Activated T-cell treated with anti-CD3 and anti-CD28 coated beads, Interleukin-2, amount 50 U/mL, for 72 hours (primary cell): ENCODE data around the gene CD226. TPM values are rescaled to one million over a fixed set of nuclear protein-coding genes. Genes with fewer than 3 reads are reported as not detected.
"Not testable (repeated sequence)": the region's sequence is repeated elsewhere in the genome, so short reads cannot be mapped to it uniquely, and the experiment has no call there.

Experiments
- ATAC-seq, 2 donors: fragments of 150-1000 bp; cut with Tn5 transposase; replicated peaks in 1 of 2; 2 replicates each; pipeline ENCODE4 v1.10.0; 2021; ENCODE audit warnings: moderate library complexity in 2 of 2, mild to moderate bottlenecking in 1 of 2
- DNase-seq, 2 donors: peaks; one replicate each; pipeline ENCODE4 v3.0.0; 2021 to 2022; ENCODE audit warnings: mixed read lengths in 1 of 2
- H3K27ac Mint-ChIP-seq: one replicate; pipeline ENCODE4 v1.8.0; 2022; ENCODE audit warnings: mild to moderate bottlenecking, moderate library complexity, mixed read lengths
- H3K27me3 Mint-ChIP-seq: one replicate; pipeline ENCODE4 v1.8.0; 2022; ENCODE audit warnings: low read depth, mixed read lengths
- H3K36me3 Mint-ChIP-seq, 2 donors: one replicate each; pipeline ENCODE4 v1.8.0; 2022; ENCODE audit warnings: mixed read lengths in 2 of 2, mild to moderate bottlenecking in 1 of 2; ENCODE audit not compliant: insufficient read depth in 2 of 2
- H3K4me1 Mint-ChIP-seq: one replicate; pipeline ENCODE4 v1.8.0; 2022; ENCODE audit warnings: low read depth, mixed read lengths
- H3K4me3 Mint-ChIP-seq, 2 donors: one replicate each; pipeline ENCODE4 v1.8.0; 2022; ENCODE audit warnings: mild to moderate bottlenecking in 2 of 2, mixed read lengths in 2 of 2, moderate library complexity in 2 of 2
- H3K9me3 Mint-ChIP-seq, 2 donors: one replicate each; pipeline ENCODE4 v1.8.0; 2022; ENCODE audit warnings: mixed read lengths in 2 of 2
- total RNA-seq, 2 donors: library from RNA; stranded (reverse); gene quantifications; one replicate each; pipeline ENCODE4 v1.2.3, GENCODE V29; 2022

CD226 gene
- total RNA-seq, 2 donors from 2014 or later, result 73.7 to 81.8 TPM

- no peak for DNase-seq
- no peak overlapping the region for H3K27ac Mint-ChIP-seq
- no peak for ATAC-seq
- H3K36me3 Mint-ChIP-seq, result peaks cover 19 to 21% of the 10 kb centered on the region in 2 donors
- H3K27me3 Mint-ChIP-seq, result no peaks in the 10 kb centered on the region
- no peak overlapping the region for H3K4me3 Mint-ChIP-seq
- H3K4me1 Mint-ChIP-seq, result peaks cover 23% of the 10 kb centered on the region
- H3K9me3 Mint-ChIP-seq, result peaks cover 9% of the 10 kb centered on the region in 2 donors
These were observed 71.2 kb downstream of the CD226 start for GRCh38 chr18:69876490-69876889.

DNA sequence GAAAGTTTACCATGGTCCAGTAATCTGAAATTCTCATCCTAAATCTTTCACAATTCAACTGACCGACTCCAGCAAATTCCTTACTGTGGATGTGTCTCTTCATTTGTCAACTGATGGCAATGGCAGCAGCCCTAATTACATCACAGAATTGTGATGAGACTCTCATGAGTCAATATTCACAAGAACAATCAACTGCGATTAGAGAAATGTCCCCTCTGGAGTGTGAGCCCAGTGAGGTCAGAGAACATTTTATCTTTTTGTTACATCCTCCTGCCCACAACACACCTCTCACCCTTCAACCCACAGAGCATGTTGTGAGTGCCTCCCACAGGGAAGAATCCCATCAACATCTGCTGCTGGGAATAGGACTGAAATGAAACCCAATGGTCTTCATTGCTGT lies 73.6 kb downstream of the CD226 start:
- H3K4me3 Mint-ChIP-seq, result no peak overlapping the region
- peaks cover 2 to 4% of the 10 kb centered on the region in 2 donors for H3K9me3 Mint-ChIP-seq
- no peak for ATAC-seq
- H3K27me3 Mint-ChIP-seq, result no peaks in the 10 kb centered on the region
- peaks cover 15% of the 10 kb centered on the region for H3K4me1 Mint-ChIP-seq
- DNase-seq, result no peak
- H3K27ac Mint-ChIP-seq, result peak overlapping the region; percentile 64
- peaks cover 15 to 18% of the 10 kb centered on the region in 2 donors for H3K36me3 Mint-ChIP-seq

DNA sequence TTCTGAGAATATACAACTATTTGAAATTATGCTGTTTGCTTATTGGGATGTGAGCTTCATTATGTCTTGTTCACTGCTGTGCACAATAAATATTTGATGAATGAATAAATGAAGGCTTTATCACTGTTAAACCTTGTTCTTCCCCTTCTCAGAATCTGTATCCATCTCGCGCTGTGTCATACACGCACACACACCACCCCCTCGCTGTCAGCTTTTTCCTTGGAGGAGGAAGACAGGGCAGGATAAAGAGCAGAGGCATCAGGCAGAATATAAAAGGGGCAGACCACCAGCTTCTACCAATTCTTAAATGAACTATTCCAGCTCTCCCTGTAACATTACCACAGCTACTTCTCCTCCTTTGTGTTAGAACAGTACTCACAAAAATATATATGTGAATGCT lies 75.0 kb downstream of the CD226 start:
- Mint-ChIP-seq H3K9me3 (no peaks in the 10 kb centered on the region), H3K27me3 (no peaks in the 10 kb centered on the region), H3K4me3 (no peak overlapping the region), H3K36me3 (peaks cover 10 to 18% of the 10 kb centered on the region in 2 donors), H3K4me1 (peaks cover 15% of the 10 kb centered on the region), H3K27ac (peak overlapping the region; percentile 73)
- no peak for ATAC-seq
- DNase-seq, result no peak

GRCh38 chr18:69871363-69871762 lies 76.3 kb downstream of the CD226 start:
- Mint-ChIP-seq H3K4me1 (peaks cover 15% of the 10 kb centered on the region), H3K27me3 (no peaks in the 10 kb centered on the region), H3K27ac (peak overlapping the region; percentile 31), H3K4me3 (no peak overlapping the region), H3K36me3 (peaks cover 10 to 22% of the 10 kb centered on the region in 2 donors), H3K9me3 (no peaks in the 10 kb centered on the region)
- DNase-seq (no peak), ATAC-seq (no peak)

- H3K4me3 Mint-ChIP-seq, result no peak overlapping the region
- no peaks in the 10 kb centered on the region for H3K27me3 Mint-ChIP-seq
- H3K4me1 Mint-ChIP-seq, result peaks cover 14% of the 10 kb centered on the region
- no peak overlapping the region for H3K27ac Mint-ChIP-seq
- DNase-seq, result no peak
- H3K36me3 Mint-ChIP-seq, result peaks cover 10 to 24% of the 10 kb centered on the region in 2 donors
- no peaks in the 10 kb centered on the region for H3K9me3 Mint-ChIP-seq
- no peak for ATAC-seq
These were observed 76.9 kb downstream of the CD226 start for GRCh38 chr18:69870736-69871135.

DNA sequence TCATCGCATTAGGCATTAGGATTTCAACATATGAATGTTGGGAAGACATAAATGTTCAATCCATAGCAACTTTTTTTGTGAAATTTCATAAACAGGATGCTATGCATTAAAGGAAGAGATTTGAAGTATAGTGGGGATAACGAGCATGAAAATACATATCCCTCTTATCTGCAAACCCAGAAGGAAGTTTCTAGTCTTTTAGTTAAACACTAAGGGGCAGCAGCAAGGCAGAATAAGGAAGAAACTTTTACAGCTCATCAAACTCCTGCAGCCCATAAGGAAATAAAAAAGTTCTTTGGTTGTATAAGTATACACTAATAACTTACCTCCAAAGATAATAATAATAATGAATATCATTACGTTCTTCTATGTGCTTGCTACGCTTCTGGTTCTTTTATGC lies 81.5 kb downstream of the CD226 start:
- no peak overlapping the region for H3K4me3 Mint-ChIP-seq
- peaks cover 2% of the 10 kb centered on the region in 2 donors for H3K9me3 Mint-ChIP-seq
- peaks cover 20% of the 10 kb centered on the region for H3K4me1 Mint-ChIP-seq
- no peaks in the 10 kb centered on the region for H3K27me3 Mint-ChIP-seq
- peaks cover 6 to 39% of the 10 kb centered on the region in 2 donors for H3K36me3 Mint-ChIP-seq
- ATAC-seq (no peak), DNase-seq (no peak)
- H3K27ac Mint-ChIP-seq, result no peak overlapping the region

DNA sequence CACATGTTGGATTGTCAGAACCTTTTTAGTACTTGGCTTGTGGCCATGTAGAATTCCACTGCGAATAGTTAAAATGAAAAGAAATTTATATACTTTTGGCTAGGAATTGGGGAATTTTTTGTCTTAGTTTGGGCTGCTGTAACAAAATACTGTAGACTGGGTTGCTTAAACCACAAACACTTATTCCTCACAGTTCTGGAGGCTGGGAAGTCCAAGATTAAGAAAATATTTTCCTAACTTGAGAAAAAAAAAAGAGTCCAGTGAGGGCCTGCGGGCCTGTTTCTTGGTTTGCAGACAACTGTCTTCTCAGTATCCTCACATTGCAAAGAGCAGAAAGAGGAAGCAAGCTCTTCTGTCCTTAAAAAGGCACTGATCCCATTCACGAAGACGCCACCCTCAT lies 81.9 kb downstream of the CD226 start:
- Mint-ChIP-seq H3K4me3 (no peak overlapping the region), H3K4me1 (peaks cover 20% of the 10 kb centered on the region), H3K27me3 (no peaks in the 10 kb centered on the region), H3K9me3 (peaks cover 2% of the 10 kb centered on the region in 2 donors), H3K27ac (no peak overlapping the region), H3K36me3 (peaks cover 6 to 37% of the 10 kb centered on the region in 2 donors)
- ATAC-seq (no peak), DNase-seq (no peak)

GRCh38 chr18:69864802-69865201 lies 82.9 kb downstream of the CD226 start:
- Mint-ChIP-seq H3K36me3 (peaks cover 6 to 37% of the 10 kb centered on the region in 2 donors), H3K4me1 (peaks cover 20% of the 10 kb centered on the region), H3K27ac (peak overlapping the region; percentile 38)
- H3K4me3 Mint-ChIP-seq, DNase-seq, H3K27me3 Mint-ChIP-seq, H3K9me3 Mint-ChIP-seq: not testable (repeated sequence)
- ATAC-seq, result peak in 1 of 2 donors; percentile 53

DNA sequence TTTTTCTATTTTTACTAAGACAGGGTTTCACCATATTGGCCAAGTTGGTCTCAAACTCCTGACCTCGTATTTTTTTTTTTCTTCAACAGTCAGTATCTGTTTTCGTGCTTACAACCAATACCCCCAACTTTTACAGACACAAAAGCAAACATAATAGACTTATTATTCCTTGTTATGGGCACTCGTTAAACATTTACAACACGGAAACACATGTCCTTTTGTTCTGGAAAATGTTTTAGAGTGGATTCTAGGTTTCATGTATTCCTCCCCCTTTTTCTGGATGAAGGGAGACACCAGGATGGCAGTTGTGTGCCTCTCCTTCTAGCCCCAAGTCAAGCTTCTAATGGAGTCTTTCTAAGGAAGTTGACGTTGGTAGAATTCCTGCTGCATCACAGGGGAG lies 88.8 kb downstream of the CD226 start:
- no peak overlapping the region for H3K27ac Mint-ChIP-seq
- no peak overlapping the region for H3K4me3 Mint-ChIP-seq
- DNase-seq, result no peak
- H3K27me3 Mint-ChIP-seq, result no peaks in the 10 kb centered on the region
- no peak for ATAC-seq
- H3K9me3 Mint-ChIP-seq, result peaks cover 0 to 1% of the 10 kb centered on the region in 2 donors
- peaks cover 7 to 24% of the 10 kb centered on the region in 2 donors for H3K36me3 Mint-ChIP-seq
- H3K4me1 Mint-ChIP-seq, result peaks cover 4% of the 10 kb centered on the region

- no peak overlapping the region for H3K4me3 Mint-ChIP-seq
- H3K4me1 Mint-ChIP-seq, result no peaks in the 10 kb centered on the region
- peaks cover 0 to 1% of the 10 kb centered on the region in 2 donors for H3K9me3 Mint-ChIP-seq
- peak overlapping the region; percentile 68 for H3K27ac Mint-ChIP-seq
- H3K36me3 Mint-ChIP-seq, result peaks cover 5 to 19% of the 10 kb centered on the region in 2 donors
- DNase-seq, result no peak
- H3K27me3 Mint-ChIP-seq, result no peaks in the 10 kb centered on the region
- no peak for ATAC-seq
These were observed 93.2 kb downstream of the CD226 start for GRCh38 chr18:69854455-69854854.

DNA sequence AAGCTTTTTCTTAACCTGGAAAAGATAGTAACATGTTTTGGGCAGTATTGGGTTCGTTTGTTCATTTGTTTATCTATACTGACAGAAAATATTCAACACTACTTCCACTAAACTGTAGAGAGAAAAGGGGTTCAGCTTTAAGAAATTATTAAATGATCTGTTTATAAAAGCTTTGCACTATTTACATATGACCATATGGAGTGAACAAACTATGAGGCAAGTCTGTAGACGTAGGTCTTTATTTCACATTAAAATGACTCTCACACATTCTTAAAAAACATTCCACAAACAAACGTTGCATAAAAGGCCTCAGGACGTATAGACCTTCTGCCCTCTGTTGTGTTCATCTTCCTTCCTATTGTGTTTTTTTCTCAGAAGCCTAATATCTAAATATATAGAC lies 94.6 kb downstream of the CD226 start:
- DNase-seq, result no peak
- Mint-ChIP-seq H3K4me3 (no peak overlapping the region), H3K9me3 (peaks cover 0 to 1% of the 10 kb centered on the region in 2 donors), H3K27me3 (no peaks in the 10 kb centered on the region), H3K4me1 (no peaks in the 10 kb centered on the region), H3K27ac (no peak overlapping the region), H3K36me3 (peaks cover 5 to 16% of the 10 kb centered on the region in 2 donors)
- no peak for ATAC-seq

DNA sequence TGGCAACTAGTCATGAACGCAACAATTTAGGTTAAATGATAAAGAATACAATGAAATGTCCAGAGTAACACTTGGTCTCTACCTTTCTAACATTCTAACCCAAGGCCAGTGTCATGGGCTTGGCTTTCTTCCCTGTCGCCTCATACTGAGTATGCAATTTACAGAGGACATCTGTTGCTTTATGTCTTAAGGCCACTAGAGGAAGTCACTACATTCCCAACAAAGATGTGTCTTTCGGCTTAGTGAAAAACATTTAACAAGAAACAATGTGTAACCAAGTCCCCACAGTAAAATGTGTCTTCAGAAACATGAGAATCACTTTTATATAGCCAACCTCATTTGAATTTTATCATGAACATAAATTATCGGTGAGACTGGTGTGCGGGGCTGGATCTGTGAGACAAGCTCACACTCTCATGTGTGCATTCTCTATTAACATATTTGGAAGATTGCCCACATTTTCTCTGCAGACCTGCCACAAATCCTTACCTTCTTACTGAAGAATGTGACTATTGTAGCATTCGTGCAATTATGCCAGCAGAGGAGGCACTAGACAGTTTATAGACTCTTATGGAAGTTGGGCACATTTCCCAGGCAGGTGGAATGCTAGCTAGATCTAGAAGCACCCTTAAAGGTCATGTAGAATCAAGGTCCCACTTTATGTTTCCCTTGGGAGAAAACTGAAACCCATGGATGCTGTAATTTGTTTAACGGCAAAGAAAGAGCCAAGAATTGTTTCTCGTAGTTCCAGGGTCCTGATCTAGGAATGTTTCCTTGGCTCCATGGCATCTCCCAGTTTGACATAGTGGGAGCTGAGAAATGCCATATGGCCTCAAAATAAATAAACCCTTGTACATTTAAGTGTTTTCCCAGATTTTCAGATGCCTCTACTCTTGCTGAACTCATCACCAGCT lies 101.8 kb downstream of the CD226 start:
- Mint-ChIP-seq H3K4me3 (no peak overlapping the region), H3K9me3 (no peaks in the 10 kb centered on the region), H3K36me3 (no peaks in the 10 kb centered on the region), H3K27me3 (no peaks in the 10 kb centered on the region), H3K27ac (no peak overlapping the region), H3K4me1 (no peaks in the 10 kb centered on the region)
- no peak for ATAC-seq
- no peak for DNase-seq

GRCh38 chr18:69844656-69845055 lies 103.0 kb downstream of the CD226 start:
- no peaks in the 10 kb centered on the region for H3K4me1 Mint-ChIP-seq
- no peaks in the 10 kb centered on the region for H3K27me3 Mint-ChIP-seq
- DNase-seq, result no peak
- no peak for ATAC-seq
- H3K27ac Mint-ChIP-seq, result no peak overlapping the region
- H3K4me3 Mint-ChIP-seq, result no peak overlapping the region
- no peaks in the 10 kb centered on the region for H3K36me3 Mint-ChIP-seq
- H3K9me3 Mint-ChIP-seq, result no peaks in the 10 kb centered on the region

GRCh38 chr18:69843015-69843414 lies 104.7 kb downstream of the CD226 start:
- H3K36me3 Mint-ChIP-seq, result no peaks in the 10 kb centered on the region

More at GRCh38 chr18:69843015-69843414, 104.7 kb downstream of the CD226 start:
- H3K27ac Mint-ChIP-seq, result no peak overlapping the region
- no peak for ATAC-seq
- H3K4me1 Mint-ChIP-seq, result no peaks in the 10 kb centered on the region
- no peak overlapping the region for H3K4me3 Mint-ChIP-seq
- H3K27me3 Mint-ChIP-seq, result no peaks in the 10 kb centered on the region
- no peak for DNase-seq
- H3K9me3 Mint-ChIP-seq, result no peaks in the 10 kb centered on the region
